Suprapubic skin (tissue), 4 donors: Measurements from ENCODE around the gene LSM14A. TPM values are rescaled to one million over a fixed set of nuclear protein-coding genes. Genes with fewer than 3 reads are reported as not detected.
"Not testable (repeated sequence)": the region's sequence is repeated elsewhere in the genome, so short reads cannot be mapped to it uniquely, and the experiment has no call there.

ENCODE experiments used
- DNase-seq, 2 donors: peaks; one replicate each; pipeline ENCODE4 v3.0.0-alpha.2; 2019; ENCODE audit warnings: low spot score in 2 of 2
- H3K27ac ChIP-seq: fragments of 200-600 bp; sonication (generic); one replicate; pipeline ENCODE4 v1.5.1; 2019
- H3K27me3 ChIP-seq: fragments of 200-600 bp; sonication (generic); one replicate; pipeline ENCODE4 v1.5.1; 2019
- H3K36me3 ChIP-seq: fragments of 200-600 bp; sonication (generic); one replicate; pipeline ENCODE4 v1.5.1; 2019
- H3K4me1 ChIP-seq: fragments of 200-600 bp; sonication (generic); one replicate; pipeline ENCODE4 v1.5.1; 2019
- H3K4me3 ChIP-seq: fragments of 200-600 bp; sonication (generic); one replicate; pipeline ENCODE4 v1.5.1; 2019; ENCODE audit warnings: mild to moderate bottlenecking
- H3K9me3 ChIP-seq: fragments of 200-600 bp; sonication (generic); one replicate; pipeline ENCODE4 v1.5.1; 2019
- EP300 ChIP-seq: sonication (generic); formaldehyde crosslinking; IDR thresholded peaks from one replicate; pipeline ENCODE4 v1.6.1; 2017; ENCODE audit warnings: antibody characterized with exemption
- POLR2A ChIP-seq, 2 donors: fragments of 450-650 bp; IDR thresholded peaks; one replicate each; pipeline ENCODE4 v1.6.1; 2017; ENCODE audit warnings: antibody characterized with exemption in 2 of 2, mild to moderate bottlenecking in 2 of 2, moderate library complexity in 2 of 2
- POLR2AphosphoS5 ChIP-seq, 3 donors: sonication (generic); formaldehyde crosslinking; IDR thresholded peaks; one replicate each; pipeline ENCODE4 v1.6.1; 2017; ENCODE audit warnings: antibody characterized with exemption in 3 of 3
- WGBS: methylation state at CpG from one replicate; pipeline ENCODE4 v1.1.5; 2018; 5-methylcytosine and 5-hydroxymethylcytosine counted together
- total RNA-seq, 4 donors: library from RNA; depleted of rRNA; stranded (reverse); fragments of >200 nt; gene quantifications; one replicate each; pipeline ENCODE4 v1.1.0, GENCODE V29; 2016
- TF ChIP-seq, protein P1 (sequence below), 2 donors: fragments of 200-600 bp in 1 of 2; fragments of 450-650 bp in 1 of 2; sonication (generic) in 1 of 2; IDR thresholded peaks; one replicate each; pipeline ENCODE4 v1.5.1; 2016 to 2019; ENCODE audit warnings: antibody characterized with exemption in 2 of 2, mild to moderate bottlenecking in 1 of 2, moderate library complexity in 1 of 2

LSM14A gene
- total RNA-seq, 4 donors from 2014 or later, result 107 to 156 (median 116) TPM

DNA sequence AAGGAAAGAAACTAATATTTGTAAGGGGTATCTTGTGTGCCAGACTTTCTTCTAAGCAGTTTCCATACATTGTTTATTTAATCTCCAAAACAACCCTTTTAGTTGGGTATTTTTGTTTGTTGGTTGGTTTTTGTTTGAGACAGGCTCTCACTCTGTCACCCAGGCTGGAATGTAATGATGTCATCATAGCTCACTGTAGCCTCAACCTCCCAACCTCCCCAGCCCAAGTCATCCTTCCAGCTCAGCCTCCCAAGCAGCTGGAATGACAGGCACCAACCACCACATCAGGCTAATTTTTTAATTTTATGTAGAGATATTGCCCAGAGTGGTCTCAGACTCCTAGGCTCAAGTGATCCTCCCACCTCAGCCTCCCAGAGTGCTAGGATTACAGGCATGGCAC is 41.2 kb upstream of the LSM14A start:
- TF ChIP-seq EP300 (no peak), POLR2AphosphoS5 (IDR thresholded peaks at IDR 0.05) (no peak), POLR2A (IDR thresholded peaks at IDR 0.05) (no peak)
- TF ChIP-seq, protein P1, sequence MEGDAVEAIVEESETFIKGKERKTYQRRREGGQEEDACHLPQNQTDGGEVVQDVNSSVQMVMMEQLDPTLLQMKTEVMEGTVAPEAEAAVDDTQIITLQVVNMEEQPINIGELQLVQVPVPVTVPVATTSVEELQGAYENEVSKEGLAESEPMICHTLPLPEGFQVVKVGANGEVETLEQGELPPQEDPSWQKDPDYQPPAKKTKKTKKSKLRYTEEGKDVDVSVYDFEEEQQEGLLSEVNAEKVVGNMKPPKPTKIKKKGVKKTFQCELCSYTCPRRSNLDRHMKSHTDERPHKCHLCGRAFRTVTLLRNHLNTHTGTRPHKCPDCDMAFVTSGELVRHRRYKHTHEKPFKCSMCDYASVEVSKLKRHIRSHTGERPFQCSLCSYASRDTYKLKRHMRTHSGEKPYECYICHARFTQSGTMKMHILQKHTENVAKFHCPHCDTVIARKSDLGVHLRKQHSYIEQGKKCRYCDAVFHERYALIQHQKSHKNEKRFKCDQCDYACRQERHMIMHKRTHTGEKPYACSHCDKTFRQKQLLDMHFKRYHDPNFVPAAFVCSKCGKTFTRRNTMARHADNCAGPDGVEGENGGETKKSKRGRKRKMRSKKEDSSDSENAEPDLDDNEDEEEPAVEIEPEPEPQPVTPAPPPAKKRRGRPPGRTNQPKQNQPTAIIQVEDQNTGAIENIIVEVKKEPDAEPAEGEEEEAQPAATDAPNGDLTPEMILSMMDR (IDR thresholded peaks at IDR 0.05), result no peak
- no peak for DNase-seq
- no peak overlapping the region for H3K4me3 ChIP-seq
- H3K27me3 ChIP-seq, result no peaks in the 10 kb centered on the region
- H3K4me1 ChIP-seq, result peaks cover 15% of the 10 kb centered on the region
- no peaks in the 10 kb centered on the region for H3K36me3 ChIP-seq
- H3K27ac ChIP-seq, result no peak overlapping the region
- no peaks in the 10 kb centered on the region for H3K9me3 ChIP-seq

DNA sequence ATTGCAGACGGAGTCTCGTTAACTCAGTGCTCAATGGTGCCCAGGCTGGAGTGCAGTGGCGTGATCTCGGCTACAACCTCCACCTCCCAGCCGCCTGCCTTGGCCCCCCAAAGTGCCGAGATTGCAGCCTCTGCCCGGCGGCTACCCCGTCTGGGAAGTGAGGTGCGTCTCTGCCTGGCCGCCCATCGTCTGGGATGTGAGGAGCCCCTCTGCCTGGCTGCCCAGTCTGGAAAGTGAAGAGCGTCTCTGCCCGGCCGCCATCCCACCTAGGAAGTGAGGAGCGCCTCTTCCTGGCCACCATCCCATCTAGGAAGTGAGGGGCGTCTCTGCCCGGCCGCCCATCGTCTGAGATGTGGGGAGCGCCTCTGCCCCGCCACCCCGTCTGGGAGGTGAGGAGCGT is 40.2 kb upstream of the LSM14A start:
- peaks cover 15% of the 10 kb centered on the region for H3K4me1 ChIP-seq
- not testable (repeated sequence) for H3K27me3 ChIP-seq, H3K4me3 ChIP-seq, H3K36me3 ChIP-seq, DNase-seq, H3K27ac ChIP-seq, H3K9me3 ChIP-seq
- no CpG with 5 or more reads among the region's 24 CpGs for WGBS

DNA sequence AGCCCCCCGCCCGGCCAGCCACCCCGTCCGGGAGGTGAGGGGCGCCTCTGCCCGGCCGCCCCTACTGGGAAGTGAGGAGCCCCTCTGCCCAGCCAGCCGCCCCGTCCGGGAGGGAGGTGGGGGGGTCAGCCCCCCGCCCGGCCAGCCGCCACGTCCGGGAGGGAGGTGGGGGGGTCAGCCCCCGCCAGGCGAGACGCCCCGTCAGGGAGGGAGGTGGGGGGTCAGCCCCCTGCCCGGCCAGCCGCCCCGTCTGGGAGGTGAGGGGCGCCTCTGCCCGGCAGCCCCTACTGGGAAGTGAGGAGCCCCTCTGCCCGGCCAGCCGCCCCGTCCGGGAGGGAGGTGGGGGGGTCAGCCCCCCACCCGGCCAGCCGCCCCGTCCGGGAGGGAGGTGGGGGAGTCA is 39.6 kb upstream of the LSM14A start:
- H3K27ac ChIP-seq, result not testable (repeated sequence)
- WGBS, result no CpG with 5 or more reads among the region's 32 CpGs

DNA sequence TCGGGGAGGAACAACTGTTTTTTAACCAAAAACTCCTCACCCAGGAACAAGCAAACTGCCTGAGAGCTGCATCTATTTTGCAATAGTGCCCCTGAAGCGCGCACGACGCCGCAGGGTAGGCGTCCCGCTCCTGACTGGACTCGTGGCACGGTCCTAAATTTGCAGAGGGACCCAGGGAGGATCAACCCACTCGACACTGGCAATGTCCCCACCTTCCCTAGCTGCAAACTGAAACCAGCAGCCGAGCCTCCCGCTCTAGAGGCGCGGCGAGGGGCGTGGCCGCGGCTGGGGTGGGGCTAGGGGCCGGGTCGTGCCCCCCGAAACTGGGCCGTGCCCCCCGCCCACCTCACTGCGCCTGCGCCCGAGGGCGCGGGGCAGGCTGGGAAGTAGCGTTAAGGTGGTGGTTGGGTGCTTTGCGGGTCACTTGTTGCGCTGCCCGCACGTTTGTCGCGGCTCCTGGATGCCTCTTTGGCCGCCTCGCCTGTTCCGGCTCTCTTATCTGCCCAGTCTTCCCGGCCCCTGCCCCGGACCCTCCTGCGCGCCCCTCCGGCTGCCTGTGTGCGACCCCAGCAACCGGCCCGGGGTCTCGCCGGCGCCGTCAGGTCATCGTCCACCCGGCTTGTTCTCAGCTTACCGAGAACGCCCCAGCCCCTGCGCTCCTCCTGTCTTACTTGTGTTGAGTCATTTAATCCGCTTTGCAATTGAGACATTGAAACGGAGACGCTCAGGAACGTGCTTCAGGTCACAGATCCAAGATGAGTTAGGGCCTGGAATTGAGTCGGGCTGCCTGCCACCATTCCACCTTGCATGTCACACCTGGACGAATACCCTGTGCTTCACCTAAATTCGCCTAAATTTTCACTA is 37.9 kb upstream of the LSM14A start:
- TF ChIP-seq, protein P1 (IDR thresholded peaks at IDR 0.05), result no peak
- TF ChIP-seq EP300 (no peak), POLR2AphosphoS5 (IDR thresholded peaks at IDR 0.05) (no peak), POLR2A (IDR thresholded peaks at IDR 0.05) (peak in 1 of 2 donors; percentile 30)
- Histone ChIP-seq H3K4me1 (peaks cover 15% of the 10 kb centered on the region), H3K27me3 (no peaks in the 10 kb centered on the region), H3K4me3 (peak overlapping the region; percentile 83), H3K27ac (peak overlapping the region; percentile 90), H3K36me3 (no peaks in the 10 kb centered on the region), H3K9me3 (no peaks in the 10 kb centered on the region)
- peak; percentile 85 to 89 for DNase-seq
- WGBS, result 1% methylated on average over 44 of the region's 63 CpGs

More for the DNA sequence above, 39.6 kb upstream of the LSM14A start:
- not testable (repeated sequence) for H3K36me3 ChIP-seq, DNase-seq, H3K4me3 ChIP-seq, H3K27me3 ChIP-seq, H3K9me3 ChIP-seq
- H3K4me1 ChIP-seq, result peaks cover 15% of the 10 kb centered on the region

DNA sequence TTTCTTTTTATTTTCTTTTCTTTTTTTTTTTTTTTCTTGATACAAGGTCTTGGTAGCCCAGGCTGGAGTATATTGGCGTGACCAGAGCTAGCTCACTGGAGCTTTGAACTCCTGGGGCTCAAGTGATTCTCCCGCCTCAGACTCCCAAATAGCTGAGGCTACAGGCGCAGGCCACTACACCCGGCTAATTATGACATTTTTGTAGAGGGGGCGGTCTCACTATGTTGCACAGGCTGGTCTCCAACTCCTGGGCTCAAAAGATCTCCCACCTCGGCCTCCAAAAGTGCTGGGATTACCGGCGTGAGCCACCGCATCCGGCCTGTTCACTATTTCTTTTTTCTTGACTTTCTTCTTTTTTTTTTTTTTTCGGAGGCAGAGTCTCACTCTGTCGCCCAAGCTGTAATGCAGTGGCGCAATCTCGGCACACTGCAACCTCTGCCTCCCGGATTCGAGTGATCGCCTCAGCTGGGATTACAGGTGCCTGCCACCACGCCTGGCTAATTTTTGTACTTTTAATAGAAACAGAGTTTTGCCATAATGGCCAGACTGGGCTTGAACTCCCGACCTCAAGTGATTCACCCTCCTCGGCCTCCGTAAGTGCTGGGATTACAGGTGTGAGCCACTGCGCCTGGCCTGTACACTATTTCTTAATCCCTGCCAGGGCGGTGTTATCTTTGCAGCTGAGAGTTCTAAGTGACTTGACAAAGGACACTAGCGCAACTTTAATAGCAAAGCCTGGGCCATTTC is 37.1 kb upstream of the LSM14A start:
- 85% methylated on average over 24 of the region's 24 CpGs for WGBS
- Histone ChIP-seq H3K9me3 (no peaks in the 10 kb centered on the region), H3K36me3 (no peaks in the 10 kb centered on the region), H3K27me3 (no peaks in the 10 kb centered on the region), H3K4me1 (peaks cover 15% of the 10 kb centered on the region), H3K4me3 (peak overlapping the region; percentile 83), H3K27ac (peak overlapping the region; percentile 90)
- TF ChIP-seq EP300 (no peak), POLR2A (IDR thresholded peaks at IDR 0.05) (no peak), POLR2AphosphoS5 (IDR thresholded peaks at IDR 0.05) (no peak)
- TF ChIP-seq, protein P1 (IDR thresholded peaks at IDR 0.05), result no peak
- no peak for DNase-seq

DNA sequence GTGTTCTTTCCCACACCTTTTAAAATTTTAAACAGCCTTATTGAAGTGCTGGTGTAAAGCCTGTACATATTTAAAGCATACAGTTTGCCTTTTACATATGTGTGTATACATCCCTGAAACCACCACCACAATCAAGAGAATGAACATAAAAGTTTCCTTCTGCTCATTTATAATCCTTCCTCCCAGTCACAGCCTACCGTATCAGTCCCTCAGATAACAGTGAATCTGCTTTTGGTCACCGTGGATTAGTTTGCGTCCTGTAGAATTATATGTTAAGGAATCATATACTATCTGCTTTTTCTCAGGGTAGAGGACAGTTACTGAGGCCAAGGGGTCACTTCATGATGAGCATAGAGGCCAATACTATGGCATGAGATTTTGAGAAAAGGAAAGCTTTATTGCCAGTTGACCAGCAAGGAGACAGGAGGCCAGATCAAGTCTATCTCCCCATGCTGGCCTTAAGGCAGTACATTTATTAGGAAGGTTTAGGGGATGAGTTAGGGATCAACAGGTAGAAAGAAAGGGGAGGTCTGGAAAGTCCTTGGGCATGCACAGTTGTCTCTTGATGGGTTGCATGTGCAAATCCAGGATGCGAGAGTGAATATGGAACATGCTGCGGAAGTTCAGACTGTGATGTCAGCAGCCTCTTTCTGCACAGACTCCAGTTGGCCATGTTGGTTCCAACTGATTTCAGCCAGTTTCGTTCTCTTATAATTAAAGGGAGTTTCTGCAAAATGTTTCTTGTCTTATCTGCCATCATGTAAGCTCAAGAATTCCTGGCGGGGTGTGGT is 36.3 kb upstream of the LSM14A start:
- 73% methylated on average over 7 of the region's 7 CpGs for WGBS
- Histone ChIP-seq H3K4me1 (peaks cover 15% of the 10 kb centered on the region), H3K36me3 (no peaks in the 10 kb centered on the region), H3K27ac (no peak overlapping the region), H3K27me3 (no peaks in the 10 kb centered on the region), H3K9me3 (no peaks in the 10 kb centered on the region), H3K4me3 (no peak overlapping the region)
- TF ChIP-seq EP300 (no peak), POLR2AphosphoS5 (IDR thresholded peaks at IDR 0.05) (no peak), POLR2A (IDR thresholded peaks at IDR 0.05) (no peak)
- TF ChIP-seq, protein P1 (IDR thresholded peaks at IDR 0.05), result no peak
- DNase-seq, result no peak
